ENCODE measurements around the gene MED27.
A peak's percentile ranks its signal among the peaks of the same experiment; 100 is the strongest.

Gene MED27

DNA sequence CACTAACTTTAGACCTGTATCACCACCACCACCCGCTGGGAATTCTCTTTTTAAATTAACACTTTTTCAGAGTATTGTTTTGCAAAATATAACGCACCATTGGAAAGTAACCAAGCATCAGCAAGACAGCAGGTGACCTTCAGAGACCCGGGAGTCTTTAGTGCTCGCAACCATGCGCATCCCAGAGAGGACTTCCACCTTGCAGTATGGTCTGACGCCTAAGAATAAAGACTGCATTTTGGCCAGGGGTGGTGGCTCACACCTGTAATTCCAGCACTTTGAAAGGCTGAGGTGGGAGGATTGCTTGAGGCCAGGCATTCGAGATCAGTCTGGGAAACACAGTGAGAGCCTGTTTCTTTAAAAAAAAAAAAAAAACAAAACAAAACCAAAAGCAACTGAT, 113.8 kb downstream of the MED27 start:
- no peak for DNase-seq (ENCODE audit: low spot score)

DNA sequence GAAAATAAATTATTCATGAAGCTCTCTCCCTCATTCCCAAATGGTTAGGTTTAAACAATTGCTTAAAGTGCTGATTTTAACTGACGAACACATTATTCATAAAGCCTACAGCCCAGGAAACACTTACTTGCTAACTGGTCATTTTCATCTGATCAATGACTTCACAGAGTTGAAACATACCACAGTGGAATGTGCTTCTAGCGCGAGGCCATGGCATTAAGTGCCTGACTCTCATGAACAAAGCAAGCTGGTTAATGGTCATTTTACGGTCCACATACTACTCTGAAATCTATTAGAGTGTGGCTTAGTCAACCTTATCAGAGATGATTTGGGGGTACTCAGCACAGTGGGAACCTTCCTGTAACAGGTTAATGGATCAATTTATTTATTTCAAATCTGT, 114.6 kb downstream of the MED27 start:
- no peak for DNase-seq (ENCODE audit: low spot score)

DNA sequence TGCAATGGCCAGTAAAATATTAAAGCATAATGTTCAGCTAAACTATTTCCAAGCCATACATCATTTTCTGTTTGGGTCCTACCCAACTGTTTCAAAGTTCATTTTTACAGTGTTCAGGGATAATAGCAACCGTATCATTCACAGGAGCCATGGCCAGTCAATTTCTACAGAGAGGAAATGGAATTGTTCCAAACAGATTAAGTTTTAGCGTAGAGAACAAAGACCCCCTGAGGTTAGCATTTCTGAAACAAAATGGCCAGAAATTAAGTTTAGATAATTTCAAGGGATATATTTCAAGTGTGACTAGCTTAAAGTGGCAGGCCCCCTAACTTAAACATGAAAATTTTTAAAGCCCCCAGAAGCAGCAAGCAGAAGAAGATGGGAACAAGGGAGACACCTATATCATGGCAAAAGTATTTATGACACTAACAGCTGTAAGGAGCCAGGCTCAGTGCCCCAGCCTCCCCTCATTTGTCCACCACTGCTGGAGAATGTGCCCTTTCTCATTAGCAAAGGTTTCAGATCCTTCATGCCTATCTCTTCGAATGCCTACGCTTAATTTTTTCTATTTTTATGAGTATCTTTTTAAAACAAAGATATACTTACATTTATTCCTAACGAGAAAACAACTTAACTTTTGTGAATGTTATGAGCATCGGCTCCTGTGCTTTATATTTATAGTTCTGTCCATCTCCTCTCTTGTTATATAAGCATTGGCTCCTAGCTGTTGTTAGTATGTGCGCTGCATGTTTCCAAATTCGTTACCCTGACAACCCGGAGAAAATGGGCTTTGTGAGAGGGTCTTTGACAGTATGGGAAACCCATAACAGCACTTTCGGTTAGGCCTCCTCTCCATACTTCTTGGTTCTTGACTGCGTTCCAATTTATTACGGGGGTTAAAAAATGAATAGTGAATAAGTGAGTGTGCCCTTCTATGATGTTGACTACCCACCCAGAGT, 116.3 kb downstream of the MED27 start:
- DNase-seq (ENCODE audit: low spot score) = no peak

DNA sequence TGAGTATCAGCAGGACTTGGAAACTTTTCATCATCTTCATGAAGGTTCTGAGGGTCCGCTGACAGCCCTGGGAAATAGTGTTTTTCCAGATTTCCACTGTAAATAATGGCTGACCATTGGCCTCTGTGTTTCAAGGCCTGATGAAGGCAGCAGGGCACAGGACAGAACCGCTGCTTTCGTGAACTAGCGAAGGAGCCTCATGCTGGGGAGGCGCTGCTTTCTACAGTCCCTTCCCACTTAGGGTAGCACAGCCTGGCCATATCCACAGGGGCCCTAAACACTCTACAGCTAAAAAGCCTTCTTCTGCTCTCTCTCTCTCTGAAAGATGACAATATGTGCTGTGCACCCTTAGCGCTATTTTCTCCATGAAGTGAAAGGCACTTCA, 118.2 kb downstream of the MED27 start:
- DNase-seq (ENCODE audit: low spot score) = peak; percentile 45

DNA sequence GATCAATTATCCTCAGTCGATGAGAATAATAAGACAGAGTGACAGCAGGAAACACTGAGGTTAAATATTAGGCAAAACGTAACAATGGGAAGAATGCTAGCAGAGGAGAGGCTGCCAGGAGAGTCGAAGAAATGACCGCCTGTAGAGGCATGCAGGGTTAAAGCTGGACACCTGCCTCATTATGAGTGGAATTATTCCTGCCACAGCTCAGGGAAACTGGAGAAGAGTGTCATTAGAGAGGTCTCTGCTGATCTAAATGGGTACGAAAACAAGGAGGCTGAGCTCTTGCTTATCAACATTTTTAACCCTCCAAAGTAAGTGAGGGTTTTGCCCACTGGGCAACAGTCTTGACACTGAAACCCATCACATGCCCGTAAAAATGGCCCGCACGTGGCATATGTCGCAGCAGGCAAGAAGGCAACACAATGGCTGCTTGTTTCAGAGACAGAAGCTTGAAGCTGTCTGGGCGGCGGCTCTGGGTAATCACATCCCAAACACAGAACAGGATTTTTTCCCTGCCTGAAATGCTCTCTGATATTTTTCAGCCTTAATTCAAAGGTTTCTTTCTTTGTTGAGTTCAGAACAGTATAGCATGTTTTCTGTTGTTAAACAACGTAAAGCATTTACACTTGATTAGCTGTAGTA, 118.7 kb downstream of the MED27 start:
- DNase-seq (ENCODE audit: low spot score) = peak; percentile 83

DNA sequence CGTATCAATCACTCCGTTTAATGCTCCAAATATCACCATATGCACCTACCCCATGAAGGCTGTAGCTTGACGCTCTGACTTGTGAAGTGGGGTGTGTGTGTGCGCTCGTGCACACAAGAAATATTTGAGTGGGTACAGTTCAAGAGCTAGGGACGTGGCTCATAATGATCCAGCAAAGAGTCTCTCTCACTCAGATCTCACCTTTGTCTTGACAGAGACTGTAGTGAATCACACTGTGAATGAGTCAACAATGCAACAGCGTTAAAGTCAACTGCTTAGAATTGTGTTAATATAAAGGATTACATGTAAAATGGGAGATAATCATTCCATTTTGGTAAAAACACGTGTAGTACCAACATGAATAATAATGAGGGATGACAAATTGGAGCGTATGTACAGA, 119.4 kb downstream of the MED27 start:
- DNase-seq (ENCODE audit: low spot score) = no peak

DNA sequence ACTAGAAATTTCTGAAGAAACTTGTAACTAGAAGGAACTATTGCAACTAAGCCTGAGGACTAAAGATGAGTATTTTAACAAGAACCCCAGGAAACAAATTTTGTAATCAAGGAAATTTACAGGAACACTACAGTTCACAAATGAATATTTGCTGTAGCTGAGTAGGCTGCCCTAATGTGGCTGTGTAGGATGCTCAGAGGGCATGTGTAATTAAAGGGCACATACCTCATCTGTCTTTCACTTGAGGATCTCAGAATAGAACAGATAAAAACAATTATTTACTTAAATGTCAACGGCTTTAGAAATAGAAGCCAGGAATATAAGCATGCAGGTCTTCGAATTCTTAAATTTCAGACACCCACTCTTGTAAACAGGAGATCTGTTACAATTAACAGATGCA, 119.8 kb downstream of the MED27 start:
- no peak for DNase-seq (ENCODE audit: low spot score)

DNA sequence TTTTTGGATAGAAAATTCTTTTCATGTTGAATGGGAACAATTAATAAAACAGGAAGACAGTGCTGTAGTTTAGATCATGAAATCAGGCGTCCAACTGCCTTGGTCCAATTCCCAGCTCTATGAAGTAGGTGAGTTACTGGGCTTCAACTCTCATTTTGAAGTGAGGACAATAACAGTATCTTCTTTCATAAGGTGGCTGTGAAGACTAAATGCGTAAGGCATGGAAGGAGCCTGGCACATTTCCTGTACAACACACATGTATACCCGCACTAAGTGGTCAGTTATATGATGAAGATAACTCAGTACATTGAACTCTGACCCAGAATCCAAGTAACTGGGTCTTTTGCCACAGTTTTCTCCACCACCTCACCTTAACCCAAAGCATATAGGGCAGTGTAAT, 120.6 kb downstream of the MED27 start:
- no peak for DNase-seq (ENCODE audit: low spot score)

DNA sequence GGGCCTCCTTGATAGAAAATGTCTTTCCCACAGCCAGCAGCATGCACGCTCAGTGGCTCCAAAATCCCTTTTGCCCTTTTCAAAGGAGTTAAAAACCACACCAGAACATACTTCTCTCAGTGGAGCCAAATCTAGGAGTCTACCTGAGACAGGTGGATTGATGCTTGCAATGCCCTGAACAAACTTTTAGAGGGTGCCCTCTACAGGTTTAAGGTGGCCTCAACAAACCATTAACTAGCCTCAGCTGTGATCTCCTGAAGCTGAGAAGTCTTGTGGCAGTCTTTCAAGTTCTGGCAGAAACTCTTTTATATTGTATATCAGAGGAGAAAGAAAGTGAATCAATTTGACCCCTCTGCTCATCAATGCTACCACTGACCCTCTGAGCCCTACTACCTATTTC, 125.4 kb downstream of the MED27 start:
- no peak for DNase-seq (ENCODE audit: low spot score)

DNA sequence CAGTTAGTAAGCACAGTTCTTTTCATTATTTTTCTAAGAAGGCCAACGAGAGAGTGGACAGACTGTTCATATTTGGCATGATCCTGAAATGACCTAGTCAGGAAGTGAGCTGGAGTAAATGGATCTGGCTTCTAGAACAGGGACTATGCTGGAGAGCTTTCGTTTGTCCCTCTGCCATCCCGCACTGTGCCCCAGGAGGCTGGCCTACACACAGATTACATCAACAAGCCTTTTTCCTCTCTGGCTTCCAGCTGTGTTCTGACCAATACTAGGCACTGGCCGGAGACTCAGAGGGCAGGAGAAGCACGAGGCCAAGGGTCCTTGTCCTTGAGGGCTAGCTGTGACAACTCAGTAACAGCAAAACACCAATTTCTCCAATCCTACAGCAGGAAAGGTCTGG, 127.8 kb downstream of the MED27 start:
- DNase-seq (ENCODE audit: low spot score) = peak; percentile 79

DNA sequence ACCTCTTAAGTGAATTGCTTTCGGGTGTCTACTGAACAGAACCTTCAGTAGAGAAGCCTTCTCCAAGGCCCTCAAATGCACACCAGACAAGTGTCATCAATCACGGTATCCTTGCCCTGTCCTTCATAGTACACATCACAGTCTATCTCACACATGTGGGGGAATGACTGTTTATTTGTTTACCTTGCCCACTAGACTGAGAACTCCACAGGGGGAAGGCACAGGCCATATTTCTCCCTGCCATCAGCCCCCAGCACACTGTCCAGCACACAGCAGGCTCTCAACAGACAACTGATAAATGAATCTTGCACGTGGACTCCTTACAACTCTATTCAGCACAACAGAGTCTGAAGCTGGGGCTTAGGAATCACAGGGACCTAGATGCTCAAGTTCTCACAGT, 128.5 kb downstream of the MED27 start:
- no peak for DNase-seq (ENCODE audit: low spot score)

DNA sequence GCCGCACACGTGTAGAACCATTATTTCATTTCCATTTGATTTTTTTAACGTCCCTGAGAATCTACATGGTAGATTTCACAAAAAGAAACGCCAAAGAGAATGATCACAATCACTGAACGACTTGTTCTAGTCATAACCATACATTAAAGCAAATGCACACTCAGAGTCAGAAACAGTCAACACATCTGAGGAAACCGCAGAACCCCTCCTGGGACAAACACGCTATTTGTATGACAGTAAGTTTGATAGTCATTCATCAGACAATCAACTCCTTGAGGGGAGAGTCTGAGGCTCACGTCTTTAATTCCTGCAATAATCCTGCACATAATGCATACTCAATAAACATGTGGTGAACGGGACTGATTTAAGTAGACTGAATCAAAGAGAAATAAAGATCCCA, 129.2 kb downstream of the MED27 start:
- DNase-seq (ENCODE audit: low spot score) = no peak

DNA sequence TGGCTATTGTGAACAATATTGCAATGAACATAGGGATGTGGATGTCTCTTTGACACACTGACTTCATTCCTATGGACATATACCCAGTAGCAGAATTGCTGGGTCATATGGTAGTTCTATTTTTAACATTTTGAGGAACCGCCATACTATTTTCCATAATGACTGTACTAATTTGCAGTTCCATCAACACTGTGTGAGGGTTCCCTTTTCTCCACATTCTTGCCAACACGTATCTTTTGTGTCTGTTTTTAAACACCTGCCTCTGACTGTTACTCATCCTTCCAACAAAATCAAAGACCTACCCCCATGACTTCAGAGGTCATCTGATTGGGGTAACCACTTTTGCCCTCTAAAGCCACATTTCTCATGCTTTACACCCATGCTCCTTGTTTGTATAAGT, 133.5 kb downstream of the MED27 start:
- no peak for DNase-seq (ENCODE audit: low spot score)

DNA sequence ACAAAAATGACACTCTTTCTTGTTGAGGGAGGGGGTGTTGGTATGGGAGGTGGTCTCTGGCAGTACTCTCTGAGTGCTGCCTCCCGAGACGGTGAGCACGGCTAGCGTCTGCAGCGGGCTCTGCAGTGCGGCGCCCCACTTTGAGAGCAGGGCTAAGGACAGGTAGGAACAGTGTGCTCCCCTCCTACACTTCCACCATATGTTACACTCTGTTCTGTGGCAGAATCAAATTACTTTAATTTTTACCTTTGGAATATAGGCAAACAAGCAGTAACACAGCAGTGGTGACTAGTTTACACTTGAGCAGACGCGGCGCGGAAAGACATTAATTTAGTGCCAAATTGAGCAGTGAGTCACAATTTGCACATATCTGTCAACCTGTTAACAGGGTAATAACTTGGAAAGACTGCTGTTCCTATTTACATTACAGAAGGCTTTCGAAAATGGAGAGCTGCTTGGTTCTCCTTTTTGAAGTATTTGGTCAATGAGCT, 136.3 kb downstream of the MED27 start:
- DNase-seq (ENCODE audit: low spot score) = peak; percentile 66

DNA sequence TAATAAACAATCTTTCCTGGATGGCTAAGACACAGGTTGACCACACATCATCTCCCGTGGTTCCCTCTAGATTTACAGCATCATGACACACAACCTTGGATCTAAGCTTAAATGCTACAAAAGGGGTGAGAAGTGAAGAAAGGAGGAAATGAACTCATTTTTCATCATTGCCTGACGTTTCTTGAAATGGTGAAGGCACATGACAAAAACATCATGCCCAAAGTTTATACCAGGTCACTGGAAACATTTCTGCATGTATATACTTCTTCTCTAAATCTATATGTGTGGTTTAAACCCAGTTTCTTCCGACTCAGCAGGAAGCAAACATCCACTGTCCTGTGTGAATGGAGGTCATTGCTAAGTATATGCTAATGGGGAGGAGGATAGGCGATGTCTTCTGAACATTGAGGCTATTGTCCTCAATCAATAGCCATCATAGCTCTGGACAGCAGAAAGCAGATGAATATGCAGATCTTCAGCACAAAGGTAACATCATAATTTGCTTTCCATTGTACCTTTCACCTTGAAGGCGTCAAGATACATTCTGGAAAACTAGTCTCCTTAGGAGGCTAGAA, 137.4 kb downstream of the MED27 start:
- DNase-seq (ENCODE audit: low spot score) = peak; percentile 38

DNA sequence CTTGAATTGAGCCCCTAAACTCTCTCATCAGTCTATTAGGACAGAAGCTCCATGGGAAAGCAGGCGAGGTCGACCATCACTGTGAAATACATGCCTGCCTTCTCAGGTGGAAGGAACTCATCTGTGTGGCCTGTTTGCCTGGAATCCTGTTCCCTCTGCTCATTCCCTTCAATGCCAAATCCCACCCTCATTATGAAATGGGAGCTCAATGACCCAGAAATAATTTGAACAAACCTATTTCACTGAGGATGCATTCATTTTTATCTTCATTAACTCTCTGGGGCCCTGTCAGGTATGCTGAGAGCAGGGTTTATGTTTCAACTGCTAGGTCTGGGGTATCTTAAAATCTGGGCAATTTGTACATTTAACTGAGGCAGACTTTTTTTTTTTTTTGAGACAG, 142.2 kb downstream of the MED27 start:
- no peak for DNase-seq (ENCODE audit: low spot score)

DNA sequence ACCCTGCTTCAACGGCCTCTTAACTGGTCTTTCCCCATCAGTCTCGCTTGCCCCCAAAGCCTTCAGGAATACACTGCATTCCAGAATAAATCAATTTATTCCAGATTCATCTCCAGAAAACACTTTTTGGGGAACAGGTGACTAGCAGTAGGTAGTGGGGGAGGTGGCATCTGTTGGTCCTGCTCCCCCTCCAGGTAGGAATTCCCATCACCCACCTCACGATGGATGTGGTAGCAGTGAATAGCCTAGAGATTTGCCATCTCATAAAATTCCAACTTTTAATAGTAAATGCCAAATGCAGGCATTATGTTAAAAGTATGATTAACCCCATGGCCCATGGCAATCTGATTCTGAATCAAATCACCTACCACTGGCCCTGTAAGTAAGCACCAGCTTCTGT, 142.7 kb downstream of the MED27 start:
- no peak for DNase-seq (ENCODE audit: low spot score)

DNA sequence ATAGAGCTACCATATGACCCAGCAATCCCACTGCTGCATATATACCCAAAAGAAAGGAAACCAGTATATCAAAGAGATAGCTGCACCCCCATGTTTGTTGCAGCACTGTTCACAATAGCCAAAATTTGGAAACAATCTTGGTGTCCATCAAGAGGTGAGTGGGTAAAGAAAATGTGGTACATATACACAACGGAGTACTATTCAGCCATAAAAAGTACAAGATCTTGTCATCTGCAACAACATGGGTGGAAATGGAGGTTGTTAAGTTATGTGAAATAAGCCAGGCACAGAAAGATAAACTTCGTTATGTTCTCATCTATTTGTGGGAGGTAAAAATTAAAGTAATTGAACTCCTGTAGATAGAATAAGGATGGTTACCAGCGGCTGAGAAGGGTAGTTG, 145.0 kb downstream of the MED27 start:
- DNase-seq (ENCODE audit: low spot score) = no peak

DNA sequence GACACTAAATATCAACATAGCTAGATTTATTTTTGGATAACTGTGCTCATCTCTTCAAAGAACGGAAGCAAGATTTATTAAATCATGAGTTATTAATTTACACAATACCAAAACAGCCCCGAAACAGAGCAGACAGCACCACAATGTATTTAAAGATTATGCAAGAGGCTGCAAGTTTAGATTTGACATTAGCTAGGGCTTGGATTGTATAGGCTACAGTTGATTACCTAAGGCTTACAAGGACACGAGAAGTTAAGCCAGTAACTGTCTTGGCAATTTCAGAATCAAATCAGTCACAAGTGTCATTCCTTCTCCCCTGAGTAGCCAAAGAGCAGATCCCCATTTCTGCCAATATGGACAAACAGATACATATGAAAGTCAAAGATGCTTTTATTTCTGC, 152.6 kb downstream of the MED27 start:
- no peak for DNase-seq (ENCODE audit: low spot score)

DNA sequence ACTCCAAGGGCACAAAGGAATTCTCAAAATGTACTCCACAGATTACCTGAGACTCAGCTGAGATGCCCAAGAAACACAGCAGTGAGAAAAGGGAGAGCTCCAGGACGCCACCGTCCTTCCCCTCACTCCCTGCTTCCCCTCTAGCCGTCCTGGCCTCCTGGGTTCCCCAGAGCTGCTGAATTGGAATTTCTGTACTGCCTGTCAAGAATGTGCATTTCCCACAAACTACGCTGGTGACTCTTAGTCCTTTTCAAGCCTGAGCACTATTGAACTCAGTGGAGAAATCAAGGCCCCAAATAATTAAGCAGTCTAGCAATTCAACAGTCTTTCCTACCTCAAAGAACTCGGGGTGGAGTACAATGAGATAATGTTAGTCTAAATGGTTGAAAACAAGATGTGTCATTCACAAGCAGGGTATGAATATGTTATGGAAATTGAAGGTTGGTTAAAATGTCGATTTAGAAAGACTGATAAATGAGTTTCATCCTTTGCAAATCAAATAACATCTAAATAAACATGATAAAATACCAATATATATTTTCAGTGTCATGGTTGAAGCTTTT, 153.2 kb downstream of the MED27 start:
- DNase-seq (ENCODE audit: low spot score) = no peak

DNA sequence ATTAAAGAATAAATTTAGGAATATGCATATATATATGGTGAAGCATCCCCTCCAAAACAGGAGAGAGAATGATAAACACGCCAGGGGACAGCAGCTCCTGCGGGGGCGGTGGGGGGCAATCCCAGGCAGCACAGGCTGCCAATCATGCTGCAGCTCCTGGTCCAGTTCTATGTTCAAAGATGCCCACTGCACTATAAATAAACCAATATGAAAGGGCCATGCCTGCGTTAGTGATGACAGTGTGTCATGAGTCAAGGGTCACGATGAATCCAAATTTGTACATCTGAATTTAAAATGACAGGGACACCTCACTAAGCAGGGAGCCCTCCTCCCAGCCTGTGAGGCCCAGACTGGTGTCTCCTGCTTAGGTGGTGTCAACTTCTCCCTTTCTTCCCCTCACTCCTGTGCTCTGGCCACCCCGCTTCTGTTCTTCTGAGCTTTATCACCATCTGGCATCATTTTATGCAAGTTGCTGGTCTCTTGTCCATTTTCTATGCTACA, 153.9 kb downstream of the MED27 start:
- DNase-seq (ENCODE audit: low spot score) = no peak

DNA sequence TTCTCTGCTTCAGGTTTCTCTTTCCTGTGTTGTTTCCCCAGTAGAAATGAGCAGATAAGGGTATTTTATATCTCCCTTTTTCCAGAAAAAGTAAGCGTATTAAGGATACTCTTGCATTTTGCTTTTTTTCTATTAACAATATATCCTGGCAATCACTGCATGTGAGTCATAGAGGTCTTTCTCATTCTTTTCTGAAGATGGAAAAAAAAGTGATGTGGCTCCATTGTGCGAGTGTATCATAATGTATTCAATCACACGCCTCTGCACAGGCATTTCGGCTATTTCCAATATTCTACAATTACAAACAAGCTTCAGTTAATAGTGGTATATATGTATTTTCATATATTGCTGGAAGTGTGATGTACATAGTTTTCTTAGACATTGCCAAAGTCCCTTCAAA, 155.9 kb downstream of the MED27 start:
- DNase-seq (ENCODE audit: low spot score) = no peak
